ENCODE results near the gene BORCS5. TPM values are rescaled to one million over a fixed set of nuclear protein-coding genes. Genes with fewer than 3 reads are reported as not detected.

Gene BORCS5
- total RNA-seq, 2 experiments from 2014 or later: 30.9 to 32.4 TPM

GRCh38 chr12:12511895-12512711 lies 155.2 kb downstream of the BORCS5 start:
- H3K27me3 Mint-ChIP-seq: no peaks in the 10 kb centered on the region
- H3K9me3 Mint-ChIP-seq: no peaks in the 10 kb centered on the region
- H3K36me3 Mint-ChIP-seq (ENCODE audit: low read depth): peaks cover 24% of the 10 kb centered on the region
- no peak overlapping the region for H3K4me3 Mint-ChIP-seq
- ChIA-PET POLR2A (interaction anchor here (0.8 to 1.4 kb wide), 3 partner anchors 9 to 51 kb away, joined by 3 read pairs; partner anchors contain the start of gene DUSP16), CTCF (no interaction called here)
- H3K4me1 Mint-ChIP-seq: peaks cover 26% of the 10 kb centered on the region
- no peak for DNase-seq
- no peak overlapping the region for H3K27ac Mint-ChIP-seq

- Mint-ChIP-seq H3K4me3 (no peak overlapping the region), H3K36me3 (ENCODE audit: low read depth) (peaks cover 38% of the 10 kb centered on the region), H3K27ac (no peak overlapping the region), H3K9me3 (no peaks in the 10 kb centered on the region), H3K27me3 (no peaks in the 10 kb centered on the region), H3K4me1 (peaks cover 32% of the 10 kb centered on the region)
- CTCF ChIA-PET: interaction anchor here (1.3 kb wide), 2 partner anchors 10 to 136 kb away, joined by 3 to 4 read pairs; no protein-coding TSS in a partner anchor
- POLR2A ChIA-PET: interaction anchor here (1.1 to 1.5 kb wide), 2 partner anchors 14 to 98 kb away, joined by 3 to 6 read pairs; partner anchors contain the start of gene CREBL2
- no peak for DNase-seq
These were observed 156.6 kb downstream of the BORCS5 start for GRCh38 chr12:12513416-12514006.

- no peaks in the 10 kb centered on the region for H3K9me3 Mint-ChIP-seq
- H3K36me3 Mint-ChIP-seq (ENCODE audit: low read depth): peaks cover 64% of the 10 kb centered on the region
- peaks cover 32% of the 10 kb centered on the region for H3K4me1 Mint-ChIP-seq
- no peaks in the 10 kb centered on the region for H3K27me3 Mint-ChIP-seq
- no peak overlapping the region for H3K27ac Mint-ChIP-seq
- POLR2A ChIA-PET: interaction anchor here (1.1 to 1.5 kb wide), 4 partner anchors 35 to 161 kb away, joined by 3 to 4 read pairs (median 4); no protein-coding TSS in a partner anchor
- CTCF ChIA-PET: interaction anchor here (0.6 to 1.9 kb wide), 4 partner anchors 10 to 303 kb away, joined by 3 to 8 read pairs (median 3); no protein-coding TSS in a partner anchor
- no peak for DNase-seq
- no peak overlapping the region for H3K4me3 Mint-ChIP-seq
These were observed 161.6 kb downstream of the BORCS5 start for GRCh38 chr12:12518464-12518845.

GRCh38 chr12:12518919-12519318 lies 162.0 kb downstream of the BORCS5 start:
- Mint-ChIP-seq H3K4me1 (peaks cover 31% of the 10 kb centered on the region), H3K4me3 (no peak overlapping the region), H3K36me3 (ENCODE audit: low read depth) (peaks cover 66% of the 10 kb centered on the region), H3K27me3 (no peaks in the 10 kb centered on the region), H3K27ac (no peak overlapping the region), H3K9me3 (no peaks in the 10 kb centered on the region)
- CTCF ChIA-PET: interaction anchor here (0.7 to 1.9 kb wide), 3 partner anchors 9 to 121 kb away, joined by 3 to 8 read pairs (median 3); no protein-coding TSS in a partner anchor
- no peak for DNase-seq
- POLR2A ChIA-PET: interaction anchor here (1.1 to 1.3 kb wide), 2 partner anchors 36 to 161 kb away, joined by 3 to 4 read pairs; no protein-coding TSS in a partner anchor

Other genes with a start within 250 kb of the BORCS5 start
- under 1 TPM; 0.30 to 0.40 TPM for gene LRP6, start 90.0 kb upstream of the BORCS5 start, total RNA-seq
- under 1 TPM; 0.10 to 0.15 TPM for gene MANSC1, start 6.8 kb upstream of the BORCS5 start, total RNA-seq
- 10 to 100 TPM; 77.3 to 85.2 TPM for gene DUSP16, start 205.8 kb downstream of the BORCS5 start, total RNA-seq

Measured in activated CD4-positive, alpha-beta memory T cell treated with anti-CD3 and anti-CD28 coated beads, Interleukin-2, amount 10 ng/mL, durations not matched to agents 7 days and 5 days (primary cell).